GM23248 (cell line): ENCODE data around the gene BUD31.

Experiments
- EZH2 ChIP-seq: fragments of 200-600 bp; sonication (generic); IDR thresholded peaks from 2 replicates; pipeline ENCODE4 v1.6.1; 2018; ENCODE audit warnings: antibody characterized with exemption, mild to moderate bottlenecking; ENCODE audit not compliant: insufficient read depth, poor library complexity, severe bottlenecking
- EZH2phosphoT487 ChIP-seq: fragments of 200-600 bp; sonication (generic); IDR thresholded peaks from 2 replicates; pipeline ENCODE4 v1.6.1; 2018; ENCODE audit warnings: antibody characterized with exemption, moderate library complexity, mild to moderate bottlenecking, low read depth; ENCODE audit not compliant: insufficient read depth

GRCh38 chr7:99419323-99420021, 10.7 kb downstream of the BUD31 start:
- no peak for TF ChIP-seq EZH2
- no peak for TF ChIP-seq EZH2phosphoT487
